H1 (cell line): Measurements from ENCODE around the gene CDK19. TPM values are rescaled to one million over a fixed set of nuclear protein-coding genes. Genes with fewer than 3 reads are reported as not detected.

Experiments
- CTCF ChIA-PET: fragments of 300-600 bp; sonication (Branson Sonifier 250); formaldehyde crosslinking; loops from one replicate; lab custom pipeline; 2021; ENCODE audit not compliant: partially characterized antibody; lab: Charles Lee
- POLR2A ChIA-PET: fragments of 300-600 bp; sonication (Branson Sonifier 250); formaldehyde crosslinking; loops from one replicate; lab custom pipeline; 2021; ENCODE audit warnings: inconsistent platforms; ENCODE audit not compliant: partially characterized antibody; lab: Charles Lee
- DNase-seq, 2 experiments: peaks; one replicate each; pipeline versions ENCODE4 v3.0.0 to v3.0.0-alpha.2; 2010 to 2022; ENCODE audit warnings: low spot score in 2 of 2, low read depth in 1 of 2, mixed read lengths in 1 of 2
- FAIRE-seq: peaks from 2 replicates; lab custom pipeline; 2011; peaks lifted over from hg19 to GRCh38; lab: Jason Lieb, UNC
- H2AFZ ChIP-seq: 2 replicates; pipeline ENCODE4 v1.8.1; 2012; ENCODE audit warnings: low read length, inconsistent platforms
- H2AK5ac ChIP-seq: 2 replicates; pipeline ENCODE4 v1.6.1; 2013; ENCODE audit warnings: low read depth, low read length
- H2BK120ac ChIP-seq: replicated peaks from 2 replicates; pipeline ENCODE3; 2013; ENCODE audit warnings: low read depth, low read length, inconsistent platforms
- H2BK12ac ChIP-seq: 2 replicates; pipeline ENCODE4 v1.6.1; 2013; ENCODE audit warnings: low read depth, low read length
- H2BK15ac ChIP-seq: 2 replicates; pipeline ENCODE4 v1.6.1; 2013; ENCODE audit warnings: low read length
- H2BK20ac ChIP-seq: 2 replicates; pipeline ENCODE4 v1.6.1; 2013; ENCODE audit warnings: low read length
- H2BK5ac ChIP-seq: 2 replicates; pipeline ENCODE4 v1.6.1; 2013; ENCODE audit warnings: low read depth, low read length
- H3K14ac ChIP-seq: 2 replicates; pipeline ENCODE4 v1.6.1; 2013; ENCODE audit warnings: inconsistent platforms; ENCODE audit not compliant: insufficient read length
- H3K18ac ChIP-seq: 2 replicates; pipeline ENCODE4 v1.6.1; 2013; ENCODE audit warnings: low read length; ENCODE audit errors: extremely low read depth
- H3K23ac ChIP-seq: 2 replicates; pipeline ENCODE4 v1.6.1; 2013; ENCODE audit warnings: inconsistent platforms; ENCODE audit not compliant: insufficient read length
- H3K23me2 ChIP-seq: 2 replicates; pipeline ENCODE4 v1.6.1; 2013; ENCODE audit warnings: low read depth, low read length
- H3K27ac ChIP-seq: 2 replicates; pipeline ENCODE4 v1.6.1; 2011; ENCODE audit warnings: low read depth, low read length, inconsistent platforms
- H3K27me3 ChIP-seq, 4 experiments: replicated peaks in 1 of 4; 1 replicate in 1 of 4; 2 replicates in 3 of 4; pipeline versions ENCODE4 v1.6.1 to v1.8.1; 2011 to 2013; ENCODE audit warnings: low read length in 3 of 4, mild to moderate bottlenecking in 3 of 4, inconsistent platforms in 2 of 4, mixed read lengths in 2 of 4, moderate library complexity in 1 of 4; ENCODE audit not compliant: control insufficient read depth in 3 of 4, insufficient read depth in 3 of 4; ENCODE audit errors: extremely low read depth in 1 of 4
- H3K36me3 ChIP-seq, 4 experiments: 2 replicates each; pipeline versions ENCODE4 v1.6.1 to v1.8.1; 2011 to 2013; ENCODE audit warnings: mild to moderate bottlenecking in 4 of 4, low read length in 3 of 4, moderate library complexity in 2 of 4, control low read depth in 1 of 4, inconsistent platforms in 1 of 4; ENCODE audit not compliant: insufficient read depth in 4 of 4, control insufficient read depth in 2 of 4
- H3K4ac ChIP-seq: replicated peaks from 2 replicates; pipeline ENCODE3; 2013; ENCODE audit warnings: low read length, low read depth, mixed read lengths, inconsistent platforms; ENCODE audit not compliant: insufficient read length
- H3K4me1 ChIP-seq, 4 experiments: replicated peaks in 1 of 4; 1 replicate in 1 of 4; 2 replicates in 3 of 4; pipeline versions ENCODE4 v1.6.1 to v1.8.1; 2011 to 2013; ENCODE audit warnings: low read length in 3 of 4, inconsistent platforms in 2 of 4, mixed read lengths in 1 of 4; ENCODE audit not compliant: insufficient read depth in 4 of 4, control insufficient read depth in 3 of 4
- H3K4me2 ChIP-seq, 2 experiments: 2 replicates each; pipeline versions ENCODE4 v1.6.1 to v1.8.1; 2011 to 2013; ENCODE audit warnings: low read depth in 2 of 2, low read length in 2 of 2, control low read depth in 1 of 2, inconsistent platforms in 1 of 2, mild to moderate bottlenecking in 1 of 2; ENCODE audit not compliant: insufficient read depth in 1 of 2
- H3K4me3 ChIP-seq, 4 experiments: fragments of 200-600, 300-600 bp in 1 of 4; sonication (generic), shearing (Covaris generic), sonication (Bioruptor Twin) in 1 of 4; 2 replicates each; pipeline versions ENCODE4 v1.5.1 to v1.8.1; 2011 to 2016; ENCODE audit warnings: low read length in 4 of 4, low read depth in 3 of 4, control low read depth in 2 of 4, inconsistent platforms in 2 of 4, mild to moderate bottlenecking in 2 of 4, mixed read lengths in 1 of 4, moderate library complexity in 1 of 4; ENCODE audit not compliant: insufficient read depth in 2 of 4; ENCODE audit errors: extremely low read depth in 1 of 4
- H3K56ac ChIP-seq: replicated peaks from 2 replicates; pipeline ENCODE3; 2013; ENCODE audit warnings: low read depth, mild to moderate bottlenecking, mixed read lengths, low read length, inconsistent platforms; ENCODE audit not compliant: insufficient read length
- H3K79me1 ChIP-seq: 2 replicates; pipeline ENCODE4 v1.6.1; 2013; ENCODE audit warnings: low read depth, low read length, control low read depth
- H3K79me2 ChIP-seq, 2 experiments: 2 replicates each; pipeline versions ENCODE4 v1.6.1 to v1.8.1; 2012 to 2013; ENCODE audit warnings: low read length in 2 of 2, mild to moderate bottlenecking in 2 of 2, inconsistent platforms in 1 of 2; ENCODE audit not compliant: insufficient read depth in 2 of 2, control insufficient read depth in 1 of 2
- H3K9ac ChIP-seq, 4 experiments: replicated peaks in 1 of 4; 1 replicate in 1 of 4; 2 replicates in 3 of 4; pipeline versions ENCODE4 v1.6.1 to v1.8.1; 2011 to 2013; ENCODE audit warnings: low read depth in 3 of 4, low read length in 3 of 4, control low read depth in 2 of 4, mild to moderate bottlenecking in 2 of 4, moderate library complexity in 2 of 4, inconsistent platforms in 1 of 4; ENCODE audit errors: extremely low read depth in 1 of 4
- H3K9me3 ChIP-seq, 2 experiments: 2 replicates each; pipeline versions ENCODE4 v1.6.1 to v1.8.1; 2012 to 2013; ENCODE audit warnings: mild to moderate bottlenecking in 2 of 2, moderate library complexity in 2 of 2, control low read depth in 1 of 2, inconsistent platforms in 1 of 2, low read depth in 1 of 2, low read length in 1 of 2, mixed read lengths in 1 of 2; ENCODE audit not compliant: insufficient read depth in 2 of 2
- H4K20me1 ChIP-seq, 2 experiments: replicated peaks in 1 of 2; 2 replicates each; pipeline versions ENCODE3 to v1.8.1; 2011 to 2013; ENCODE audit warnings: inconsistent platforms in 2 of 2, low read length in 2 of 2, mild to moderate bottlenecking in 1 of 2; ENCODE audit not compliant: insufficient read depth in 2 of 2, control insufficient read depth in 1 of 2
- H4K5ac ChIP-seq: 2 replicates; pipeline ENCODE4 v1.6.1; 2013; ENCODE audit warnings: low read length, low read depth, mixed read lengths, inconsistent platforms; ENCODE audit not compliant: insufficient read length
- H4K8ac ChIP-seq: 2 replicates; pipeline ENCODE4 v1.8.0; 2013; ENCODE audit warnings: mild to moderate bottlenecking, moderate library complexity, low read length, inconsistent platforms; ENCODE audit not compliant: insufficient read depth; ENCODE audit errors: extremely low read depth
- H4K91ac ChIP-seq: replicated peaks from 2 replicates; pipeline ENCODE3; 2013; ENCODE audit warnings: low read length, mixed read lengths, inconsistent platforms; ENCODE audit not compliant: insufficient read length
- GABPA ChIP-seq: IDR thresholded peaks from 2 replicates; pipeline ENCODE4 v1.6.1; 2011; ENCODE audit warnings: mild to moderate bottlenecking, low read length, moderate library complexity, borderline replicate concordance; ENCODE audit not compliant: insufficient read depth
- KDM4A ChIP-seq: IDR thresholded peaks from one replicate; pipeline ENCODE4 v1.7.1; 2012; ENCODE audit warnings: low read depth, mild to moderate bottlenecking, moderate library complexity, low read length, inconsistent platforms; ENCODE audit not compliant: severe bottlenecking
- SIX5 ChIP-seq: IDR thresholded peaks from 2 replicates; pipeline ENCODE4 v1.6.1; 2011; ENCODE audit warnings: mild to moderate bottlenecking, low read depth, low read length
- whole genome bisulfite sequencing, 2 experiments: shearing (Covaris generic) in 1 of 2; methylation state at CpG; one replicate each; pipeline versions ENCODE4 v1.1.6 to v1.1.7; 2013 to 2015; ENCODE audit warnings: low lambda C conversion rate in 2 of 2, mixed read lengths in 2 of 2, inconsistent platforms in 1 of 2, low coverage in 1 of 2, missing lambda C conversion rate in 1 of 2; ENCODE audit not compliant: insufficient replicate concordance in 2 of 2, insufficient coverage in 1 of 2, insufficient read length in 1 of 2; ENCODE audit errors: extremely low coverage in 1 of 2, missing lambda C conversion rate in 1 of 2; 5-methylcytosine and 5-hydroxymethylcytosine counted together
- polyA plus RNA-seq, 7 experiments: library from polyadenylated mRNA; depleted of rRNA in 3 of 7; stranded (reverse) in 5 of 7; unstranded in 2 of 7; fragments of >200 nt in 5 of 7; fragments of 200-250 nt in 2 of 7; gene quantifications; 1 replicate in 5 of 7; 2 replicates in 1 of 7; 4 replicates in 1 of 7; pipeline versions ENCODE4 v1.2.1 to v1.2.3, GENCODE V29; 2011 to 2013; ENCODE audit warnings: missing spikeins in 2 of 7, mixed read lengths in 2 of 7
- total RNA-seq: library from RNA; stranded (reverse); fragmentation: NEBNext Ultra II Directional; extraction: Animal tissue kit (Norgen Biotek cat#: 25700); gene quantifications from 2 replicates; pipeline ENCODE4 v1.2.1, GENCODE V29; 2021

CDK19 gene
- total and polyA plus RNA-seq, 2 of the 8 experiments (the other 6 are each of a cell fraction or from before 2014, with no cell fraction given), result 4.9 to 12.6 TPM

DNA sequence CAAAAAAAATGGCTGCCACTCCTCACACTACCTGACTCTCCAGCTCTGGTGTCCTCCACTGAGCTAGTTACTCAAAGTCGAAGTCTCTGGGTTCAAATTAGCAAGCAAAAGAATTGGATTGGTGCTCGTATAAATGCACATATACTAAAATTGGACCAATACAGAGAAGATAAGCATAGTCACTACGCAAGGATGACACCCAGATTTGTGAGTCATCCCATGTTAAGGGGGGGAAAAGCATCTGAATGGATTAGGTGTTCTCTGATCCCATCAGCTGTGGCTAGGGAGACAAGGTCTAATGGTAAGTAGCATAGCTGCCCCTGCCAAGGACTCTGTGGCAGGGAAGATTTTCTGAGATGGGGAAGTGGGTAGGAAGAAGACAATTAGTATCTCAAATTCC is 41.0 kb upstream of the CDK19 start:
- Histone ChIP-seq H2BK20ac (no peak overlapping the region), H4K5ac (no peak overlapping the region), H2AFZ (no peak overlapping the region), H4K91ac (no peak overlapping the region), H3K9ac (no peak overlapping the region), H3K9me3 (no peaks in the 10 kb centered on the region), H3K4me3 (no peak overlapping the region), H2BK12ac (no peak overlapping the region), H2AK5ac (no peak overlapping the region), H3K18ac (no peak overlapping the region), H4K20me1 (peaks cover 0 to 1% of the 10 kb centered on the region in 2 experiments), H3K79me2 (no peaks in the 10 kb centered on the region), H2BK5ac (no peak overlapping the region), H3K23ac (no peak overlapping the region), H3K27ac (no peak overlapping the region), H3K14ac (no peak overlapping the region), H3K23me2 (no peaks in the 10 kb centered on the region), H2BK15ac (no peak overlapping the region), H2BK120ac (no peak overlapping the region), H3K79me1 (no peaks in the 10 kb centered on the region), H3K56ac (no peak overlapping the region), H3K4me2 (no peak overlapping the region), H3K27me3 (no peaks in the 10 kb centered on the region), H4K8ac (no peak overlapping the region), H3K4ac (no peak overlapping the region), H3K4me1 (no peaks in the 10 kb centered on the region), H3K36me3 (no peaks in the 10 kb centered on the region)
- POLR2A ChIA-PET, result interaction anchor here (0.9 to 4.1 kb wide), 3 partner anchors 10 to 20 kb away, joined by 3 to 30 read pairs (median 3); partner anchors contain the start of gene AMD1
- TF ChIP-seq SIX5 (no peak), KDM4A (no peak), GABPA (no peak)
- DNase-seq (no peak), FAIRE-seq (no peak)
- CTCF ChIA-PET, result interaction anchor here (0.6 to 1.7 kb wide), 2 partner anchors 10 to 400 kb away, joined by 3 read pairs; no protein-coding TSS in a partner anchor
- WGBS, 2 experiments, result 87% methylated on average over 3 of the region's 3 CpGs; no CpG with 5 or more reads in 1 of the 2 experiments
